Lower leg skin (tissue), 4 donors: Measurements from ENCODE around the gene DCAKD. TPM values are rescaled to one million over a fixed set of nuclear protein-coding genes. Genes with fewer than 3 reads are reported as not detected.

Source experiments
- DNase-seq, 2 donors: peaks; one replicate each; pipeline ENCODE4 v3.0.0-alpha.2; 2019; ENCODE audit warnings: low spot score in 2 of 2
- H3K4me3 ChIP-seq: fragments of 200-600 bp; sonication (generic); 2 replicates; pipeline ENCODE4 v1.5.1; 2017; ENCODE audit warnings: mild to moderate bottlenecking, low read depth; ENCODE audit not compliant: poor library complexity, severe bottlenecking
- POLR2A ChIP-seq, 2 donors: fragments of 450-650 bp; IDR thresholded peaks; one replicate each; pipeline ENCODE4 v1.6.1; 2016 to 2017; ENCODE audit warnings: antibody characterized with exemption in 2 of 2, mild to moderate bottlenecking in 1 of 2, moderate library complexity in 1 of 2
- WGBS, 2 donors: methylation state at CpG; one replicate each; pipeline ENCODE4 v1.1.5; 2018; 5-methylcytosine and 5-hydroxymethylcytosine counted together
- intact Hi-C: fragments of 100-400 bp; cut with DNase I; formaldehyde crosslinking; loops from one replicate; pipeline ENCODE4 v1.15.0; 2023; ENCODE audit warnings: low total_unique reads
- total RNA-seq, 4 donors: library from RNA; depleted of rRNA; stranded (reverse); fragments of >200 nt; gene quantifications; one replicate each; pipeline ENCODE4 v1.1.0, GENCODE V29; 2016
- TF ChIP-seq, protein P1 (sequence below), 3 donors: fragments of 450-650 bp; IDR thresholded peaks; one replicate each; pipeline ENCODE4 v1.5.1; 2016; ENCODE audit warnings: antibody characterized with exemption in 3 of 3, mild to moderate bottlenecking in 3 of 3, moderate library complexity in 2 of 3

DCAKD gene
- total RNA-seq, 4 donors from 2014 or later: 47.9 to 70.2 (median 61.0) TPM

DNA sequence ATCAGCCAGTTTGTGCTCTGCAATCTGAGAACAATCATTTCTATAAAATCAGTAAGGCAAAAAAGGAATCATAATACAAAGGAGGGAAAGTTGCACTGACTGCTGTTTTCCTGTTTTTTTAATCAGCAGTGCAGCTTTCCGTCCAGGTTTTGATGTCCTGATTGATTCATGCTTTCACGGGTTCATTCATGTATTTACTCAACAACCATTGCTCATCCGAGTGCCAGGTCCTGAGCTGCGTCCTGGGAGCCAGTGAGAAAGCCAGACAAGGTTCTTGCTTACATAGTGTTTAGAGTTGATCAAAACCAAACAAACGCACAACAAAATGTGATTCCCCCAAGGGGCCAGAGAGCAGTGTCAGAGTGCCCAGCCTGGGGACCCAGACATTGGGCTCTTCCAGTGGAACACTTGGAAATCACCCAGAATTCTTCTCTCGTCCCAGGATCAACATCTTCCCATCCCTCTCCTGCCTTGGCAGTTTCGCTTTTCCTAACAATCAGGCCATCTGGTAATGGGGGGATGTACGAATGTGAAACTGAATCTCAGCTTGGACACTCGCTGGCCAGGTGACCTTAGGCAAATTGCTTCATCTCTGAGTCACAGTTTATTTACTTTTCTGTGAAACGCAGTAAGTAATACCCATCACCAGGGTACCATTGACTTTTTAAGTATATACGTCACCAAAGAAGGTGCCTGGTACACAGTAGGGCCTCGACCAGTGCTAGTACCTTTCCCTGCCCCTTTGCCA is 70.0 kb downstream of the DCAKD start:
- TF ChIP-seq, protein P1, sequence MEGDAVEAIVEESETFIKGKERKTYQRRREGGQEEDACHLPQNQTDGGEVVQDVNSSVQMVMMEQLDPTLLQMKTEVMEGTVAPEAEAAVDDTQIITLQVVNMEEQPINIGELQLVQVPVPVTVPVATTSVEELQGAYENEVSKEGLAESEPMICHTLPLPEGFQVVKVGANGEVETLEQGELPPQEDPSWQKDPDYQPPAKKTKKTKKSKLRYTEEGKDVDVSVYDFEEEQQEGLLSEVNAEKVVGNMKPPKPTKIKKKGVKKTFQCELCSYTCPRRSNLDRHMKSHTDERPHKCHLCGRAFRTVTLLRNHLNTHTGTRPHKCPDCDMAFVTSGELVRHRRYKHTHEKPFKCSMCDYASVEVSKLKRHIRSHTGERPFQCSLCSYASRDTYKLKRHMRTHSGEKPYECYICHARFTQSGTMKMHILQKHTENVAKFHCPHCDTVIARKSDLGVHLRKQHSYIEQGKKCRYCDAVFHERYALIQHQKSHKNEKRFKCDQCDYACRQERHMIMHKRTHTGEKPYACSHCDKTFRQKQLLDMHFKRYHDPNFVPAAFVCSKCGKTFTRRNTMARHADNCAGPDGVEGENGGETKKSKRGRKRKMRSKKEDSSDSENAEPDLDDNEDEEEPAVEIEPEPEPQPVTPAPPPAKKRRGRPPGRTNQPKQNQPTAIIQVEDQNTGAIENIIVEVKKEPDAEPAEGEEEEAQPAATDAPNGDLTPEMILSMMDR (IDR thresholded peaks at IDR 0.05): no peak
- TF ChIP-seq POLR2A (IDR thresholded peaks at IDR 0.05): no peak
- no peak overlapping the region for H3K4me3 ChIP-seq
- intact Hi-C loops: no loop called here
- no peak for DNase-seq
- WGBS, 2 donors: 53 to 56% methylated on average over 12 of the region's 12 CpGs

- no peak for TF ChIP-seq POLR2A (IDR thresholded peaks at IDR 0.05)
- TF ChIP-seq, protein P1 (IDR thresholded peaks at IDR 0.05): no peak
- DNase-seq: no peak
- intact Hi-C loops: no loop called here
- H3K4me3 ChIP-seq: no peak overlapping the region
- 52 to 59% methylated on average over 8 to 9 of the region's 9 CpGs for WGBS, 2 donors
Observed at GRCh38 chr17:44979426-44979995, 71.9 kb downstream of the DCAKD start.

DNA sequence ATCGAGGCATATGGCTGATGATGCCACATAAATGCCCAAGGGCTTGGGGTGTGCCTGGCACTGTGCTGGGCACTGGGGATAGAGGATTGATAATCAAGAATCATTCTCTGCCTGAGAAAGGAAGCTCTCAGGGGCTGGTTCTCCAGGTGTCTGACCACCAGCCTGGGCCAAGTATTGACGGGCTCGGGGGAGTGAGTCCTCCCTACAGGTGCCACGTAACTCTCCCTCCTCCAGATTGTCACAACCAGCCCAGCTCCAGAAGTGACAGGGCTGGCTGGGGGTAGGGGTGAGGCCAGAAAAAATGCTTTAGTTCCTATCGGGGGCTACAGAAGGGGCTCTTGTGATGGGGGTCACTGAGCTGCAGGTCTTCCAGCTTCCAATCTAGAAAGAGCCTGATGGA is 72.6 kb downstream of the DCAKD start:
- intact Hi-C loops: no loop called here
- H3K4me3 ChIP-seq: no peak overlapping the region
- 87 to 94% methylated on average over 5 of the region's 5 CpGs for WGBS, 2 donors
- TF ChIP-seq, protein P1 (IDR thresholded peaks at IDR 0.05): no peak
- no peak for TF ChIP-seq POLR2A (IDR thresholded peaks at IDR 0.05)
- no peak for DNase-seq

- intact Hi-C loops: no loop called here
- WGBS, 2 donors: 58 to 61% methylated on average over 7 of the region's 7 CpGs
- DNase-seq: no peak
- TF ChIP-seq, protein P1 (IDR thresholded peaks at IDR 0.05): no peak
- no peak for TF ChIP-seq POLR2A (IDR thresholded peaks at IDR 0.05)
- no peak overlapping the region for H3K4me3 ChIP-seq
Observed at GRCh38 chr17:44977814-44978550, 73.5 kb downstream of the DCAKD start.

- H3K4me3 ChIP-seq: no peak overlapping the region
- no peak for DNase-seq
- 81 to 93% methylated on average over 3 of the region's 3 CpGs for WGBS, 2 donors
- intact Hi-C loops: no loop called here
- TF ChIP-seq POLR2A (IDR thresholded peaks at IDR 0.05): no peak
- TF ChIP-seq, protein P1 (IDR thresholded peaks at IDR 0.05): no peak
Observed at GRCh38 chr17:44977065-44977464, 74.4 kb downstream of the DCAKD start.
